Endodermal cell (in vitro differentiated cells): Measurements from ENCODE around the gene TOM1L2. TPM values are rescaled to one million over a fixed set of nuclear protein-coding genes. Genes with fewer than 3 reads are reported as not detected.

Source experiments
- DNase-seq: peaks from one replicate; pipeline ENCODE4 v3.0.0-alpha.2; 2017
- H3K27ac ChIP-seq: 2 replicates; pipeline ENCODE4 v1.5.1; 2013; ENCODE audit warnings: mild to moderate bottlenecking, low read depth, low read length, moderate library complexity
- H3K27me3 ChIP-seq: 2 replicates; pipeline ENCODE4 v1.6.1; 2013; ENCODE audit warnings: mild to moderate bottlenecking, low read length, moderate library complexity; ENCODE audit not compliant: insufficient read depth, control insufficient read depth, poor library complexity, severe bottlenecking
- H3K36me3 ChIP-seq: 2 replicates; pipeline ENCODE4 v1.7.0; 2013; ENCODE audit warnings: mild to moderate bottlenecking, low read length, moderate library complexity; ENCODE audit not compliant: control insufficient read depth, insufficient read depth
- H3K4me1 ChIP-seq: one replicate; pipeline ENCODE4 v1.7.0; 2013; ENCODE audit warnings: low read length; ENCODE audit not compliant: control insufficient read depth, insufficient read depth
- H3K4me3 ChIP-seq: 2 replicates; pipeline ENCODE4 v1.5.1; 2013; ENCODE audit warnings: mild to moderate bottlenecking, low read length, moderate library complexity
- H3K9ac ChIP-seq: 2 replicates; pipeline ENCODE4 v1.6.1; 2013; ENCODE audit warnings: mild to moderate bottlenecking, low read length, moderate library complexity; ENCODE audit not compliant: poor library complexity, severe bottlenecking; ENCODE audit errors: extremely low read depth
- H3K9me3 ChIP-seq: 2 replicates; pipeline ENCODE4 v1.6.1; 2013; ENCODE audit warnings: mild to moderate bottlenecking, low read length, moderate library complexity; ENCODE audit not compliant: control insufficient read depth
- H3K27ac Mint-ChIP-seq: 2 replicates; pipeline ENCODE4 v1.8.0; 2020; ENCODE audit warnings: mixed read lengths
- H3K27me3 Mint-ChIP-seq: 2 replicates; pipeline ENCODE4 v1.8.0; 2021; ENCODE audit warnings: mild to moderate bottlenecking, mixed read lengths; ENCODE audit not compliant: insufficient read depth
- H3K36me3 Mint-ChIP-seq: 2 replicates; pipeline ENCODE4 v1.8.0; 2020; ENCODE audit warnings: low read depth, mixed read lengths
- H3K4me1 Mint-ChIP-seq: 2 replicates; pipeline ENCODE4 v1.8.0; 2020; ENCODE audit warnings: mixed read lengths
- H3K4me3 Mint-ChIP-seq: 2 replicates; pipeline ENCODE4 v1.8.0; 2020; ENCODE audit warnings: mild to moderate bottlenecking, moderate library complexity, mixed read lengths
- H3K9me3 Mint-ChIP-seq: 2 replicates; pipeline ENCODE4 v1.8.0; 2020; ENCODE audit warnings: mild to moderate bottlenecking, mixed read lengths
- CTCF ChIP-seq: fragments of 200-600 bp; sonication (generic); conservative IDR thresholded peaks from 2 replicates; pipeline ENCODE4 v1.5.0; 2021; ENCODE audit warnings: antibody characterized with exemption, mild to moderate bottlenecking
- WGBS, 2 experiments: methylation state at CpG; one replicate each; pipeline versions ENCODE4 v1.1.5 to v1.1.7; 2013; ENCODE audit warnings: missing lambda C conversion rate in 2 of 2, mixed read lengths in 1 of 2; ENCODE audit not compliant: insufficient coverage in 1 of 2, insufficient read length in 1 of 2; 5-methylcytosine and 5-hydroxymethylcytosine counted together
- total RNA-seq, 2 donors: library from RNA; stranded (reverse); fragmentation: NEBNext Ultra II Directional in 1 of 2; extraction: Animal tissue kit (Norgen Biotek cat#: 25700) in 1 of 2; gene quantifications; 2 replicates in 1 of 2; 3 replicates in 1 of 2; pipeline ENCODE4 v1.2.1, GENCODE V29; 2021

TOM1L2 gene
- total RNA-seq, 2 donors from 2014 or later: 10.2 to 11.5 TPM

DNA sequence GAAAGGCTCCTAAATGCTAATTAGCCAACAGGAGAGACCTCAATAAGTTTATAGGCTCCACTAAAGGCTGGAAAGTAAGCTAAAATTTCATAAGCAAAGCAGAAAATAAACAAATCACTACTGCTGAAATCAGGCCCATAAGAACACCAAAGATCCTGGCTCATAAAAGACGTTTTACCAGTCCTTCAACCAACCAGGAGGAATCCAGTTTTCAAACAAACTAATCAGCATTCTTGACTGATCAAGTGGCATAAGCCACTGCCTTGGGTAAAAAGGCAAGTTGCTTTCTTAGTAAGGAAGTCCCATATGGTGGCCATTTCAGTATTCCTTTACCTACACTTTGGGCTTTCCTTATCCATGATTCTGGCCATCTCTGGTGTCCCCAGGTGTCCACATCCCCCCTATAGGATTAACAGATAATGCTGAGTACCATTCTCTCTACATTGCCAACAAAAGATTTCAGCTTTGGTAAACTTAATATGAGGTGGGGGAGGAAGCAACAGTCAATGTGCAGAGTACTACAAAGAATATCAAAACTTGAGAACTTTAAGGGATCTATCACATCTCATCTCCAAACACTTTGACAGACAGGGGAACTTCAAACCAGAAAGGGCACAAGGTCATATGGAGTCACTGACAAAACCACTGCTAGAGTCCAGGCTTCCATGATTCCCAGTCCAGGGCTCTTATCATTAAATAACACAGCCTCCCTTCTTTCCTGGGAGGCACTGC, 1.3 kb downstream of the TOM1L2 start:
- Histone ChIP-seq H3K36me3 (no peaks in the 10 kb centered on the region), H3K4me1 (no peaks in the 10 kb centered on the region), H3K9ac (no peak overlapping the region), H3K27me3 (no peaks in the 10 kb centered on the region), H3K9me3 (no peaks in the 10 kb centered on the region), H3K27ac (no peak overlapping the region), H3K4me3 (peak overlapping the region; percentile 78)
- H3K27ac Mint-ChIP-seq: no peak overlapping the region
- 50 to 59% methylated on average over 1 of the region's 1 CpG for WGBS, 2 experiments
- DNase-seq: no peak
- H3K9me3 Mint-ChIP-seq: no peaks in the 10 kb centered on the region
- H3K27me3 Mint-ChIP-seq: no peaks in the 10 kb centered on the region
- peak overlapping the region; percentile 80 for H3K4me3 Mint-ChIP-seq
- peaks cover 19% of the 10 kb centered on the region for H3K4me1 Mint-ChIP-seq
- no peak for TF ChIP-seq CTCF
- no peaks in the 10 kb centered on the region for H3K36me3 Mint-ChIP-seq

DNA sequence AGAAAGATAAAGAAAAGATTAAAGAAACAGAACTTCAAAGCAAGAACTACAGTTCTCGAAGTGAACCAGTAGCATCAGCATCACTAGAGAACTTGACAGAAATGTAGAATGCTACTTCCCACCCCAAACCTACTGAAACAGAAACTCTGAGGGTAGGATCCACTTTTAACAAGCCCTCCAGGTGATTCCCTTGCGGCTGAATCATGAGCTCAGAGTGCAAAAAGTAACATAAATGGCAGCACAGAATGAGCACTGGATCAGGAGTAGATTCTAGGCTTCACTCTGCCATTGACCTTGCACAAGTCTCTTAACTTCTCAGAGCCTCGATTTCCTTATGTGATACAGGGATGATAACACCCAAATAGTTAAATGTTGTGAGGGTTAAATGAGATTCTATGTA, 5.8 kb downstream of the TOM1L2 start:
- no peak for DNase-seq
- Histone ChIP-seq H3K27me3 (no peaks in the 10 kb centered on the region), H3K27ac (no peak overlapping the region), H3K9me3 (no peaks in the 10 kb centered on the region), H3K4me1 (peaks cover 8% of the 10 kb centered on the region), H3K4me3 (no peak overlapping the region), H3K9ac (no peak overlapping the region), H3K36me3 (no peaks in the 10 kb centered on the region)
- Mint-ChIP-seq H3K4me3 (no peak overlapping the region), H3K9me3 (no peaks in the 10 kb centered on the region), H3K4me1 (peaks cover 26% of the 10 kb centered on the region), H3K36me3 (no peaks in the 10 kb centered on the region), H3K27me3 (no peaks in the 10 kb centered on the region), H3K27ac (no peak overlapping the region)
- 88 to 93% methylated on average over 3 of the region's 3 CpGs for WGBS, 2 experiments
- no peak for TF ChIP-seq CTCF

- H3K27me3 Mint-ChIP-seq: no peaks in the 10 kb centered on the region
- 78 to 86% methylated on average over 2 of the region's 2 CpGs for WGBS, 2 experiments
- H3K9me3 ChIP-seq: no peaks in the 10 kb centered on the region
- no peaks in the 10 kb centered on the region for H3K36me3 Mint-ChIP-seq
- no peaks in the 10 kb centered on the region for H3K36me3 ChIP-seq
- peaks cover 10% of the 10 kb centered on the region for H3K4me1 ChIP-seq
- no peaks in the 10 kb centered on the region for H3K9me3 Mint-ChIP-seq
- H3K27ac Mint-ChIP-seq: no peak overlapping the region
- H3K4me3 ChIP-seq: no peak overlapping the region
- no peaks in the 10 kb centered on the region for H3K27me3 ChIP-seq
- no peak overlapping the region for H3K9ac ChIP-seq
- peaks cover 24% of the 10 kb centered on the region for H3K4me1 Mint-ChIP-seq
- H3K27ac ChIP-seq: no peak overlapping the region
- TF ChIP-seq CTCF: no peak
- DNase-seq: no peak
- H3K4me3 Mint-ChIP-seq: no peak overlapping the region
These were observed 7.0 kb downstream of the TOM1L2 start for GRCh38 chr17:17965152-17965721.
